ENCODE data around the gene MESP2. TPM values are rescaled to one million over a fixed set of nuclear protein-coding genes. Genes with fewer than 3 reads are reported as not detected.

The MESP2 gene
- total RNA-seq, 1 experiment from 2014 or later, result 1.1 TPM

GRCh38 chr15:89745131-89745530 lies 31.0 kb upstream of the MESP2 start:
- TF ChIP-seq POLR2AphosphoS5 (IDR thresholded peaks at IDR 0.05; ENCODE audit: low read depth, low read length) (no peak), TCF7L2 (IDR thresholded peaks at IDR 0.05; ENCODE audit: low read depth, low read length) (no peak), SIN3A (IDR thresholded peaks at IDR 0.05; ENCODE audit: borderline replicate concordance, insufficient read depth, low read depth, low read length) (no peak), REST (IDR thresholded peaks at IDR 0.05; ENCODE audit: insufficient read depth in 1 of 2, low read depth in 2 of 2, low read length in 1 of 2) (no peak), CTCF (IDR thresholded peaks at IDR 0.05) (no peak)
- H3K4me3 ChIP-seq (ENCODE audit: low read depth in 2 of 2, low read length in 2 of 2), result no peak overlapping the region
- H3K36me3 ChIP-seq (ENCODE audit: control insufficient read depth, insufficient read depth, low read length), result no peaks in the 10 kb centered on the region
- no peak overlapping the region for H3K27ac ChIP-seq (ENCODE audit: low read length)
- intact Hi-C loops (cut with micrococcal nuclease; ENCODE audit: unreplicated experiment), result loop anchor here (10.0 kb wide), 1 partner anchor 330 kb away; no protein-coding TSS in a partner anchor
- no peak for ATAC-seq
- H3K9me3 ChIP-seq (ENCODE audit: control insufficient read depth, insufficient read depth, low read depth, low read length), result no peaks in the 10 kb centered on the region
- no TSS peak for BruUV-seq (replicated peaks)
- ChIA-PET CTCF (no interaction called here), POLR2A (no interaction called here)
- H3K27me3 ChIP-seq (ENCODE audit: control insufficient read depth, insufficient read depth, low read length), result no peaks in the 10 kb centered on the region
- DNase-seq (ENCODE audit: low read depth, low spot score), result no peak
- H3K4me1 ChIP-seq (ENCODE audit: control insufficient read depth, insufficient read depth, low read length), result peaks cover 5% of the 10 kb centered on the region
- in situ Hi-C loops (cut with HindIII; ENCODE audit: low pct_unique_long_range_greater_than_20kb, low sequenced_read_pairs), result no loop called here

- TF ChIP-seq REST (IDR thresholded peaks at IDR 0.05; ENCODE audit: insufficient read depth in 1 of 2, low read depth in 2 of 2, low read length in 1 of 2) (no peak), TCF7L2 (IDR thresholded peaks at IDR 0.05; ENCODE audit: low read depth, low read length) (no peak), POLR2AphosphoS5 (IDR thresholded peaks at IDR 0.05; ENCODE audit: low read depth, low read length) (no peak), SIN3A (IDR thresholded peaks at IDR 0.05; ENCODE audit: borderline replicate concordance, insufficient read depth, low read depth, low read length) (no peak), CTCF (IDR thresholded peaks at IDR 0.05) (no peak)
- ATAC-seq (no peak), DNase-seq (ENCODE audit: low read depth, low spot score) (no peak)
- Histone ChIP-seq H3K36me3 (ENCODE audit: control insufficient read depth, insufficient read depth, low read length) (no peaks in the 10 kb centered on the region), H3K9me3 (ENCODE audit: control insufficient read depth, insufficient read depth, low read depth, low read length) (no peaks in the 10 kb centered on the region), H3K4me3 (ENCODE audit: low read depth in 2 of 2, low read length in 2 of 2) (no peak overlapping the region), H3K27ac (ENCODE audit: low read length) (no peak overlapping the region), H3K4me1 (ENCODE audit: control insufficient read depth, insufficient read depth, low read length) (peaks cover 5% of the 10 kb centered on the region), H3K27me3 (ENCODE audit: control insufficient read depth, insufficient read depth, low read length) (no peaks in the 10 kb centered on the region)
- intact Hi-C loops (cut with micrococcal nuclease; ENCODE audit: unreplicated experiment) (loop anchor here (10.0 kb wide), 1 partner anchor 329 kb away; no protein-coding TSS in a partner anchor), in situ Hi-C loops (cut with HindIII; ENCODE audit: low pct_unique_long_range_greater_than_20kb, low sequenced_read_pairs) (no loop called here)
- BruUV-seq (replicated peaks), result no TSS peak
- ChIA-PET POLR2A (no interaction called here), CTCF (no interaction called here)
Measured at GRCh38 chr15:89745768-89746167, 30.4 kb upstream of the MESP2 start.
